Hepatocyte (in vitro differentiated cells): Measurements from ENCODE around the gene SLFN5. TPM values are rescaled to one million over a fixed set of nuclear protein-coding genes. Genes with fewer than 3 reads are reported as not detected.

Experiments used
- DNase-seq: peaks from one replicate; pipeline ENCODE4 v3.0.0-alpha.2; 2016; ENCODE audit warnings: low spot score
- H2AFZ ChIP-seq: fragments of 200-600 bp; sonication (generic); 2 replicates; pipeline ENCODE4 v1.6.0; 2016; ENCODE audit warnings: antibody characterized with exemption, mild to moderate bottlenecking
- H3K27ac ChIP-seq: fragments of 200-600 bp; sonication (generic); 2 replicates; pipeline ENCODE4 v1.5.1; 2016; ENCODE audit warnings: mild to moderate bottlenecking
- H3K27me3 ChIP-seq: fragments of 200-600 bp; sonication (generic); 2 replicates; pipeline ENCODE4 v1.6.1; 2016
- H3K36me3 ChIP-seq: fragments of 200-600 bp; sonication (generic); replicated peaks from 2 replicates; pipeline ENCODE4 v1.5.1; 2016; ENCODE audit warnings: low read depth; ENCODE audit not compliant: insufficient read depth
- H3K4me1 ChIP-seq: fragments of 200-600 bp; sonication (generic); 2 replicates; pipeline ENCODE4 v1.5.1; 2016; ENCODE audit warnings: mild to moderate bottlenecking, moderate library complexity; ENCODE audit not compliant: insufficient read depth
- H3K4me2 ChIP-seq: fragments of 200-600 bp; sonication (generic); 2 replicates; pipeline ENCODE4 v1.6.0; 2016
- H3K4me3 ChIP-seq: fragments of 200-600 bp; sonication (generic); 2 replicates; pipeline ENCODE4 v1.5.1; 2016; ENCODE audit warnings: mild to moderate bottlenecking
- H3K79me2 ChIP-seq: fragments of 200-600 bp; sonication (generic); 2 replicates; pipeline ENCODE4 v1.6.0; 2017; ENCODE audit warnings: mild to moderate bottlenecking
- H3K9me2 ChIP-seq: fragments of 200-600 bp; sonication (generic); replicated peaks from 2 replicates; pipeline ENCODE4 v1.6.0; 2017; ENCODE audit warnings: mild to moderate bottlenecking; ENCODE audit not compliant: insufficient read depth
- H3K9me3 ChIP-seq: fragments of 200-600 bp; sonication (generic); 2 replicates; pipeline ENCODE4 v1.5.1; 2016; ENCODE audit warnings: low read depth, mild to moderate bottlenecking
- H4K20me1 ChIP-seq: fragments of 200-600 bp; sonication (generic); 2 replicates; pipeline ENCODE4 v1.6.0; 2016; ENCODE audit warnings: mild to moderate bottlenecking; ENCODE audit not compliant: insufficient read depth, poor library complexity, severe bottlenecking
- CTCF ChIP-seq: fragments of 200-600 bp; sonication (generic); IDR thresholded peaks from 2 replicates; pipeline ENCODE4 v1.5.1; 2016; ENCODE audit warnings: antibody characterized with exemption, mild to moderate bottlenecking; ENCODE audit not compliant: poor library complexity
- EZH2 ChIP-seq: fragments of 200-600 bp; sonication (generic); IDR thresholded peaks from 2 replicates; pipeline ENCODE4 v1.6.1; 2016; ENCODE audit warnings: antibody characterized with exemption, mild to moderate bottlenecking, borderline replicate concordance
- EZH2phosphoT487 ChIP-seq: fragments of 200-600 bp; sonication (generic); IDR thresholded peaks from one replicate; pipeline ENCODE4 v1.6.1; 2018; ENCODE audit warnings: antibody characterized with exemption, mild to moderate bottlenecking, low read depth, moderate library complexity; ENCODE audit not compliant: unreplicated experiment, severe bottlenecking
- WGBS: methylation state at CpG from one replicate; pipeline ENCODE4 v1.1.6; 2016; ENCODE audit warnings: low lambda C conversion rate; ENCODE audit errors: missing lambda C conversion rate; 5-methylcytosine and 5-hydroxymethylcytosine counted together
- polyA plus RNA-seq: library from polyadenylated mRNA; unstranded; fragments of >200 nt; fragmentation: Nextera tagmentation; extraction: Ambion mirVana; gene quantifications from 2 replicates; pipeline ENCODE4 v1.2.1, GENCODE V29; 2016
- total RNA-seq: library from RNA; depleted of rRNA; stranded (reverse); fragments of >200 nt; gene quantifications from 2 replicates; pipeline ENCODE4 v1.2.3, GENCODE V29; 2014

SLFN5 gene
- total and polyA plus RNA-seq, 2 experiments from 2014 or later = 1.7 to 9.5 TPM

GRCh38 chr17:35235289-35235688 is 7.6 kb upstream of the SLFN5 start:
- Histone ChIP-seq H3K4me2 (no peak overlapping the region), H3K4me1 (no peaks in the 10 kb centered on the region), H3K4me3 (no peak overlapping the region), H3K27me3 (peaks cover 5% of the 10 kb centered on the region), H3K9me3 (no peaks in the 10 kb centered on the region), H3K79me2 (no peaks in the 10 kb centered on the region), H3K36me3 (no peaks in the 10 kb centered on the region), H4K20me1 (no peaks in the 10 kb centered on the region), H2AFZ (no peak overlapping the region), H3K27ac (no peak overlapping the region), H3K9me2 (no peaks in the 10 kb centered on the region)
- no peak for TF ChIP-seq CTCF
- TF ChIP-seq EZH2 = no peak
- TF ChIP-seq EZH2phosphoT487 = no peak
- no peak for DNase-seq
- 97% methylated on average over 3 of the region's 3 CpGs for WGBS

GRCh38 chr17:35235917-35236316 is 7.0 kb upstream of the SLFN5 start:
- Histone ChIP-seq H3K36me3 (no peaks in the 10 kb centered on the region), H4K20me1 (no peaks in the 10 kb centered on the region), H2AFZ (no peak overlapping the region), H3K27ac (no peak overlapping the region), H3K27me3 (peaks cover 5% of the 10 kb centered on the region), H3K4me3 (no peak overlapping the region), H3K4me2 (no peak overlapping the region), H3K9me2 (no peaks in the 10 kb centered on the region), H3K9me3 (no peaks in the 10 kb centered on the region), H3K79me2 (no peaks in the 10 kb centered on the region), H3K4me1 (no peaks in the 10 kb centered on the region)
- TF ChIP-seq EZH2 (no peak), EZH2phosphoT487 (no peak), CTCF (no peak)
- no peak for DNase-seq
- WGBS = 93% methylated on average over 2 of the region's 2 CpGs

GRCh38 chr17:35236821-35237220 is 6.1 kb upstream of the SLFN5 start:
- Histone ChIP-seq H4K20me1 (no peaks in the 10 kb centered on the region), H3K27me3 (peaks cover under 1% of the 10 kb centered on the region), H3K9me3 (no peaks in the 10 kb centered on the region), H3K36me3 (no peaks in the 10 kb centered on the region), H3K4me3 (no peak overlapping the region), H3K4me2 (no peak overlapping the region), H2AFZ (no peak overlapping the region), H3K9me2 (no peaks in the 10 kb centered on the region), H3K27ac (no peak overlapping the region), H3K79me2 (no peaks in the 10 kb centered on the region), H3K4me1 (peaks cover 5% of the 10 kb centered on the region)
- DNase-seq = no peak
- no peak for TF ChIP-seq EZH2
- no peak for TF ChIP-seq EZH2phosphoT487
- TF ChIP-seq CTCF = no peak
- 89% methylated on average over 5 of the region's 5 CpGs for WGBS

- no peaks in the 10 kb centered on the region for H4K20me1 ChIP-seq
- no peaks in the 10 kb centered on the region for H3K9me3 ChIP-seq
- no peak overlapping the region for H2AFZ ChIP-seq
- H3K79me2 ChIP-seq = no peaks in the 10 kb centered on the region
- peaks cover 7% of the 10 kb centered on the region for H3K4me1 ChIP-seq
- WGBS = 78% methylated on average over 2 of the region's 2 CpGs
- H3K4me2 ChIP-seq = no peak overlapping the region
- no peak overlapping the region for H3K27ac ChIP-seq
- no peak for DNase-seq
- no peaks in the 10 kb centered on the region for H3K36me3 ChIP-seq
- H3K9me2 ChIP-seq = no peaks in the 10 kb centered on the region
- no peak overlapping the region for H3K4me3 ChIP-seq
- no peaks in the 10 kb centered on the region for H3K27me3 ChIP-seq
- TF ChIP-seq CTCF = no peak
- TF ChIP-seq EZH2phosphoT487 = no peak
- TF ChIP-seq EZH2 = no peak
Observed at GRCh38 chr17:35238821-35239220, 4.1 kb upstream of the SLFN5 start.
